ENCODE data around the gene EIF4E2.

- TF ChIP-seq CTCF (IDR thresholded peaks at IDR 0.05; ENCODE audit: low read depth, low read length) (no peak), MAX (IDR thresholded peaks at IDR 0.05; ENCODE audit: low read depth, low read length) (no peak), POLR2A (IDR thresholded peaks at IDR 0.05; ENCODE audit: extremely low read depth, insufficient read length) (no peak), MYC (IDR thresholded peaks at IDR 0.05; ENCODE audit: low read depth, low read length) (no peak)
Observed at GRCh38 chr2:232545511-232546375, 4.7 kb upstream of the EIF4E2 start.

All from NB4 (cell line).